ENCODE results near the gene FXYD3. TPM values are rescaled to one million over a fixed set of nuclear protein-coding genes. Genes with fewer than 3 reads are reported as not detected.

FXYD3 gene
- total and polyA plus RNA-seq, 2 of the 13 experiments (the other 11 are each of a cell fraction or from before 2014, with no cell fraction given) = 4.9 TPM; not detected in 1

- TF ChIP-seq GRHL1 (CRISPR knock-in tag; conservative IDR thresholded peaks at IDR 0.05) = no peak
- TF ChIP-seq KDM5A (IDR thresholded peaks at IDR 0.05; ENCODE audit: borderline replicate concordance, low read length) = no peak
- TF ChIP-seq ZNF792 (CRISPR knock-in tag; IDR thresholded peaks at IDR 0.05) = 0 out of 2 replicates have a peak, but pooled peaks have one; percentile 42
- TF ChIP-seq ZBTB4 (CRISPR knock-in tag; IDR thresholded peaks at IDR 0.05; ENCODE audit: borderline replicate concordance) = no peak
- no peak for TF ChIP-seq ZNF253 (CRISPR knock-in tag; IDR thresholded peaks at IDR 0.05; ENCODE audit: borderline replicate concordance)
- no peak for TF ChIP-seq ZBTB14 (CRISPR knock-in tag; IDR thresholded peaks at IDR 0.05)
- no peak for TF ChIP-seq SMAD1 (CRISPR knock-in tag; IDR thresholded peaks at IDR 0.05; ENCODE audit: borderline replicate concordance, low read depth)
- TF ChIP-seq ZNF552 (CRISPR knock-in tag; IDR thresholded peaks at IDR 0.05; ENCODE audit: borderline replicate concordance) = no peak
- no peak for TF ChIP-seq SMARCE1 (IDR thresholded peaks at IDR 0.05; ENCODE audit: borderline replicate concordance)
- no peak for TF ChIP-seq NBN (conservative IDR thresholded peaks at IDR 0.05)
- TF ChIP-seq GATAD1 (CRISPR knock-in tag; IDR thresholded peaks at IDR 0.05) = no peak
- no peak for TF ChIP-seq ZFP90 (CRISPR knock-in tag; IDR thresholded peaks at IDR 0.05; ENCODE audit: borderline replicate concordance)
- TF ChIP-seq ZBTB7A (CRISPR knock-in tag; IDR thresholded peaks at IDR 0.05) = 0 out of 2 replicates have a peak, but pooled peaks have one; percentile 71
- TF ChIP-seq ZNF30 (CRISPR knock-in tag; IDR thresholded peaks at IDR 0.05) = no peak
- TF ChIP-seq POLR2AphosphoS2 (IDR thresholded peaks at IDR 0.05; ENCODE audit: low read depth, low read length) = no peak
- no peak for TF ChIP-seq DNMT3B (CRISPR knock-in tag; conservative IDR thresholded peaks at IDR 0.05)
- no peak for TF ChIP-seq ZNF740 (CRISPR knock-in tag; IDR thresholded peaks at IDR 0.05)
- TF ChIP-seq NCOA1 (CRISPR knock-in tag; IDR thresholded peaks at IDR 0.05) = no peak
- TF ChIP-seq ZNF574 (CRISPR knock-in tag; IDR thresholded peaks at IDR 0.05) = no peak; the same call in 1 of the 2 replicates
- TF ChIP-seq CBX1 (IDR thresholded peaks at IDR 0.05; ENCODE audit: low read depth) = peak; percentile 52
- no peak for TF ChIP-seq ZSCAN20 (CRISPR knock-in tag; IDR thresholded peaks at IDR 0.05; ENCODE audit: borderline replicate concordance)
Measured at GRCh38 chr19:35135389-35135909, 19.8 kb downstream of the FXYD3 start (continued).
